A549 (cell line): Measurements from ENCODE around the gene ATXN7L1. TPM values are rescaled to one million over a fixed set of nuclear protein-coding genes. Genes with fewer than 3 reads are reported as not detected.

Experiments used
- ATAC-seq, 2 experiments: fragments of 200-7000 bp in 1 of 2; fragments of >200 bp in 1 of 2; cut with Nextera tagmentation in 1 of 2; cut with Tn5 transposase in 1 of 2; 3 replicates each; pipeline versions ENCODE4 v1.8.0 to v1.9.1; 2018 to 2020; ENCODE audit warnings: mild to moderate bottlenecking in 1 of 2, moderate library complexity in 1 of 2
- CTCF ChIA-PET: fragments of 300-600 bp; sonication (Branson Sonifier 250); formaldehyde crosslinking; extraction: SDS; loops from one replicate; lab custom pipeline; 2021; ENCODE audit warnings: antibody characterized with exemption, inconsistent platforms; lab: Yijun Ruan, JAX
- POLR2A ChIA-PET: fragments of 350-600 bp; formaldehyde crosslinking; extraction: SDS; loops from one replicate; lab custom pipeline; 2021; ENCODE audit warnings: antibody characterized with exemption, inconsistent platforms; lab: Yijun Ruan, JAX
- DNase-seq, 2 experiments: peaks; one replicate each; pipeline versions ENCODE4 v3.0.0 to v3.0.0-alpha.2; 2011 to 2016; ENCODE audit warnings: low read depth in 1 of 2, low spot score in 1 of 2
- FAIRE-seq: peaks from 2 replicates; lab custom pipeline; 2011; peaks lifted over from hg19 to GRCh38; lab: Jason Lieb, UNC
- H3K27ac ChIP-seq, 2 experiments: fragments of >200 bp; sonication (Bioruptor Twin); formaldehyde crosslinking; 3 replicates each; pipeline ENCODE4 v1.5.1; 2016 to 2017
- H3K4me1 ChIP-seq: fragments of >200 bp; sonication (Bioruptor Twin); formaldehyde crosslinking; 3 replicates; pipeline ENCODE4 v1.6.1; 2016
- H3K4me2 ChIP-seq: fragments of >200 bp; sonication (Bioruptor Twin); formaldehyde crosslinking; 3 replicates; pipeline ENCODE4 v1.6.1; 2016
- H3K4me3 ChIP-seq: fragments of >200 bp; sonication (Bioruptor Twin); formaldehyde crosslinking; 3 replicates; pipeline ENCODE4 v1.5.1; 2016
- H3K9me3 ChIP-seq: fragments of >200 bp; sonication (Bioruptor Twin); formaldehyde crosslinking; 3 replicates; pipeline ENCODE4 v1.6.1; 2016
- CBX2 ChIP-seq: fragments of 200-600 bp; sonication (generic); IDR thresholded peaks from 2 replicates; pipeline ENCODE4 v1.6.1; 2016; ENCODE audit warnings: low read depth, mild to moderate bottlenecking, borderline replicate concordance
- CEBPB ChIP-seq, 2 experiments: fragments of >200 bp in 1 of 2; sonication (Bioruptor Twin) in 1 of 2; formaldehyde crosslinking in 1 of 2; IDR thresholded peaks; 2 replicates each; pipeline ENCODE4 v1.6.1; 2012 to 2016
- EHMT2 ChIP-seq: fragments of 200-600 bp; sonication (generic); IDR thresholded peaks from 2 replicates; pipeline ENCODE4 v1.6.1; 2016; ENCODE audit warnings: antibody characterized with exemption, low read depth, mild to moderate bottlenecking, moderate library complexity
- FOXS1 ChIP-seq: fragments of 250-450 bp; sonication (Bioruptor Pico); IDR thresholded peaks from 2 replicates; pipeline ENCODE4 v1.5.0; 2020; ENCODE audit warnings: mild to moderate bottlenecking, moderate library complexity
- HEYL ChIP-seq: fragments of 250-450 bp; sonication (Bioruptor Pico); IDR thresholded peaks from 2 replicates; pipeline ENCODE4 v1.8.0; 2021; ENCODE audit warnings: mild to moderate bottlenecking, moderate library complexity
- HOXB13 ChIP-seq: fragments of 250-450 bp; sonication (Bioruptor Pico); IDR thresholded peaks from 2 replicates; pipeline ENCODE4 v1.5.0; 2020; ENCODE audit warnings: low read depth, mild to moderate bottlenecking, moderate library complexity
- JUN ChIP-seq, 2 experiments: fragments of >200 bp; sonication (Bioruptor Twin); formaldehyde crosslinking; IDR thresholded peaks; 2 replicates in 1 of 2; 3 replicates in 1 of 2; pipeline ENCODE4 v1.6.1; 2016 to 2017
- JUNB ChIP-seq: fragments of >200 bp; sonication (Bioruptor Twin); formaldehyde crosslinking; IDR thresholded peaks from 2 replicates; pipeline ENCODE4 v1.6.1; 2016
- NPAS2 ChIP-seq: fragments of 250-450 bp; sonication (Bioruptor Pico); IDR thresholded peaks from 2 replicates; pipeline ENCODE4 v1.8.0; 2022; ENCODE audit warnings: mild to moderate bottlenecking, moderate library complexity, borderline replicate concordance
- POLR2AphosphoS2 ChIP-seq: conservative IDR thresholded peaks from 2 replicates; pipeline ENCODE4 v1.6.1; 2012; ENCODE audit warnings: low read length, improper control_type of control experiment, inconsistent platforms
- RAD21 ChIP-seq, 2 experiments: fragments of >200 bp in 1 of 2; sonication (Bioruptor Twin) in 1 of 2; formaldehyde crosslinking in 1 of 2; IDR thresholded peaks in 1 of 2; conservative IDR thresholded peaks in 1 of 2; 2 replicates in 1 of 2; 3 replicates in 1 of 2; pipeline ENCODE4 v1.6.1; 2012 to 2018; ENCODE audit warnings: inconsistent platforms in 1 of 2
- RARB ChIP-seq: fragments of 250-450 bp; sonication (Bioruptor Pico); IDR thresholded peaks from 2 replicates; pipeline ENCODE4 v1.8.0; 2021; ENCODE audit warnings: mild to moderate bottlenecking, moderate library complexity
- RNF2 ChIP-seq: fragments of 200-600 bp; sonication (generic); IDR thresholded peaks from 2 replicates; pipeline ENCODE4 v1.6.1; 2016; ENCODE audit warnings: low read depth, mild to moderate bottlenecking, antibody characterized with exemption, moderate library complexity, borderline replicate concordance
- TFCP2L1 ChIP-seq: fragments of 250-450 bp; sonication (Bioruptor Pico); IDR thresholded peaks from 2 replicates; pipeline ENCODE4 v1.5.0; 2021; ENCODE audit warnings: mild to moderate bottlenecking
- WGBS: methylation state at CpG from one replicate; pipeline ENCODE4 v1.1.6; 2017; ENCODE audit errors: missing lambda C conversion rate; 5-methylcytosine and 5-hydroxymethylcytosine counted together
- polyA plus RNA-seq, 4 experiments: library from polyadenylated mRNA; depleted of rRNA in 3 of 4; stranded (reverse); fragments of >200 nt; fragmentation: RNase III in 1 of 4; extraction: RNeasy Plus Mini Kit Qiagen cat#74134 plus additional on column Dnase treatment in 1 of 4; gene quantifications; 2 replicates in 3 of 4; 3 replicates in 1 of 4; pipeline ENCODE4 v1.2.3, GENCODE V29; 2011 to 2017
- TF ChIP-seq, protein P1 (sequence below): IDR thresholded peaks from 2 replicates; pipeline ENCODE4 v1.6.1; 2012
- TF ChIP-seq, protein P2 (sequence below): fragments of 250-450 bp; sonication (Bioruptor Pico); IDR thresholded peaks from 2 replicates; pipeline ENCODE4 v1.5.0; 2021; ENCODE audit warnings: mild to moderate bottlenecking, moderate library complexity, borderline replicate concordance

The ATXN7L1 gene
- polyA plus RNA-seq, 2 of the 4 experiments (the other 2 are of a cell fraction) = 4.5 to 5.7 TPM

DNA sequence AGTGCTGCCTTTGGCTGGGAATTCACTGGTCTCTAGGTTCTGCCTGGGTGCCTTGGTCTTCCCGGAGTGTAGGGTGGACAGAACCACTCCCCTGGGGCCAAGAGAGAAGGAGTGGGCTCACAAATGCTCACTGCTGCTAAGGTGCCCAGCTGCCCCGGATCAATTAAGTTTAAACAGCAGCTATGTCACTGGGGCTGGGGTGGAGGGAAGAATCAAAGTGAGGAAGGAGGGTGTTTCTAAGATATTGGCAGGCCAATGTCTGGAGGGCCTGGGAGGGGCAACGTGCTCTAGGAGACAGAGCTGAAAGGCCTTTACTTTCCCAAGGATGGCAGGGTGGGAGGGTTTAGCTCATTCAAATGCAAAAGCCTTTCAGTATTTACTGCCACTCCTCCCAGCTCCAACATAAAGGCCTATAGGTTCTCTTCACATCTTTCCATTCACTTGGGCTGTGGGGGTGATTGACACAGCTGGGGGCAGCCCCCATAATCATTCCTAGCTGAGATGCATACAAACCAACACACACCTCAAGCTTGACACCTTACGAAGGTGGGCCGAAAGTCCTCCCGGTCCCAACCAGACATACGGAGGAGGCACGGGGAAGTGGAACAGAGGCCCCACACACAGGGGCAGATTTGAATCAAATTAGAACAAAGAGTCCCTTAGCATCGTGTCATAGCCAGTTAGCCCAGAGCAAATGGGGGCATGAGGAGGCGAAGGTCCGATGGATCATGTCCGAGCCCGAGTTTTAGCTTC lies 187.2 kb downstream of the ATXN7L1 start:
- H3K4me2 ChIP-seq = no peak overlapping the region
- DNase-seq = no peak
- ChIA-PET POLR2A (no interaction called here), CTCF (no interaction called here)
- ATAC-seq = no peak
- H3K27ac ChIP-seq = no peak overlapping the region
- 0 out of 3 replicates have a peak, but pooled peaks cover 9% of the 10 kb centered on the region for H3K4me1 ChIP-seq
- no peak for FAIRE-seq
- no peaks in the 10 kb centered on the region for H3K9me3 ChIP-seq
- TF ChIP-seq TFCP2L1 (no peak), CEBPB (IDR thresholded peaks at IDR 0.05) (no peak), HEYL (no peak)
- WGBS = 88% methylated on average over 13 of the region's 13 CpGs
- H3K4me3 ChIP-seq = no peak overlapping the region

DNA sequence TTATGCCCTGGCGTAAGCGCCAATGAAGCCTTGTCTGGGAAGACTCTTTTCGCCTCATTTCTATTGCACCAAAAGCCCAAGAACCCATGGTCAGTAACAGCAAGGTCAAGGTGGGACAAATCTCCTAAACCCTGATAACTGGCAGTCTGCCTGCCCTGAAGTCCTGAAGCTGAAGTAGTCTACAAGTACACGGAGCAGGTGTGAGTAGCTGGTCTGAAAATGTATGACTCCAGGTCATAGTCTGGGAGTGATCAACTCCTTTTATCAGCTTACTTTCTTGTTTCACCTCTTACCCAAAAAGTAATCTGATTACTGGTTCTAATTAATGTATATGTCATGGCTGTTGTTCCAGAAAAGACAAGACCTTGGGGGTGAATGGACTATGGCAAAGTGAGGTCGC lies 187.8 kb downstream of the ATXN7L1 start:
- no peak for ATAC-seq
- 76% methylated on average over 5 of the region's 5 CpGs for WGBS
- no peak for DNase-seq
- POLR2A ChIA-PET = no interaction called here
- CTCF ChIA-PET = interaction anchor here (0.9 kb wide), 1 partner anchor 32 kb away, joined by 3 read pairs; no protein-coding TSS in a partner anchor
- no peak for FAIRE-seq
- H3K4me1 ChIP-seq = 0 out of 3 replicates have a peak, but pooled peaks cover 9% of the 10 kb centered on the region
- TF ChIP-seq JUN (IDR thresholded peaks at IDR 0.05) (no peak), RARB (CRISPR knock-in tag) (no peak), HOXB13 (CRISPR knock-in tag) (no peak), NPAS2 (no peak), RNF2 (no peak), CBX2 (no peak), EHMT2 (no peak), POLR2AphosphoS2 (no peak)
- TF ChIP-seq, protein P1, sequence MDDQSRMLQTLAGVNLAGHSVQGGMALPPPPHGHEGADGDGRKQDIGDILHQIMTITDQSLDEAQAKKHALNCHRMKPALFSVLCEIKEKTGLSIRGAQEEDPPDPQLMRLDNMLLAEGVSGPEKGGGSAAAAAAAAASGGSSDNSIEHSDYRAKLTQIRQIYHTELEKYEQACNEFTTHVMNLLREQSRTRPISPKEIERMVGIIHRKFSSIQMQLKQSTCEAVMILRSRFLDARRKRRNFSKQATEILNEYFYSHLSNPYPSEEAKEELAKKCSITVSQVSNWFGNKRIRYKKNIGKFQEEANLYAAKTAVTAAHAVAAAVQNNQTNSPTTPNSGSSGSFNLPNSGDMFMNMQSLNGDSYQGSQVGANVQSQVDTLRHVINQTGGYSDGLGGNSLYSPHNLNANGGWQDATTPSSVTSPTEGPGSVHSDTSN = no peak
- H3K4me3 ChIP-seq = no peak overlapping the region
- H3K27ac ChIP-seq = no peak overlapping the region
- H3K4me2 ChIP-seq = no peak overlapping the region
- H3K9me3 ChIP-seq = no peaks in the 10 kb centered on the region

DNA sequence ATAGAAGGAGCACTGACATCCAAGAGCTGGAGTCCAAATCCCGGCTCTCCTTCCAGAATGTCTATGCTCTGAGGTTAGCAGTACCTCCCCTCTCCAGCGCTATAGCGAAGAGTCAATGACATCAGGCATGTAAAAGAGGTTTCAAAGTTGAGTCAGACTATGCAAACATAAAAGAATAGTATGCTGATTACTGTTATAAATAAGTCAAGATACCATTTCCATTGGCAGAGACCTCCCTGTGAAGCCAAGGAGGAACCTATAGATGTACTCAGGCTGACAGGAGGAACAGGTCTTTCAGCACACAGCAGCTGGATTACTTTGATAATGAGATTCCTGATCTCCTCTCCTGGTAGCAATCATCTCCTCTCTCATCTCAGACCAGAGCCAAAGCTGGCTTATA lies 191.2 kb downstream of the ATXN7L1 start:
- no peak overlapping the region for H3K27ac ChIP-seq
- 83% methylated on average over 3 of the region's 3 CpGs for WGBS
- DNase-seq = no peak
- no peak for TF ChIP-seq NPAS2
- TF ChIP-seq FOXS1 = no peak
- TF ChIP-seq, protein P2, sequence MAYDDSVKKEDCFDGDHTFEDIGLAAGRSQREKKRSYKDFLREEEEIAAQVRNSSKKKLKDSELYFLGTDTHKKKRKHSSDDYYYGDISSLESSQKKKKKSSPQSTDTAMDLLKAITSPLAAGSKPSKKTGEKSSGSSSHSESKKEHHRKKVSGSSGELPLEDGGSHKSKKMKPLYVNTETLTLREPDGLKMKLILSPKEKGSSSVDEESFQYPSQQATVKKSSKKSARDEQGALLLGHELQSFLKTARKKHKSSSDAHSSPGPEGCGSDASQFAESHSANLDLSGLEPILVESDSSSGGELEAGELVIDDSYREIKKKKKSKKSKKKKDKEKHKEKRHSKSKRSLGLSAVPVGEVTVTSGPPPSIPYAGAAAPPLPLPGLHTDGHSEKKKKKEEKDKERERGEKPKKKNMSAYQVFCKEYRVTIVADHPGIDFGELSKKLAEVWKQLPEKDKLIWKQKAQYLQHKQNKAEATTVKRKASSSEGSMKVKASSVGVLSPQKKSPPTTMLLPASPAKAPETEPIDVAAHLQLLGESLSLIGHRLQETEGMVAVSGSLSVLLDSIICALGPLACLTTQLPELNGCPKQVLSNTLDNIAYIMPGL (CRISPR knock-in tag) = no peak
- TF ChIP-seq RAD21 (conservative IDR thresholded peaks at IDR 0.05 in 1 of 2, IDR thresholded peaks at IDR 0.05 in 1 of 2) = no peak
- TF ChIP-seq JUNB = no peak
- TF ChIP-seq, all 56 proteins: peak for 0
- FAIRE-seq = no peak
- Histone ChIP-seq H3K9me3 (no peaks in the 10 kb centered on the region), H3K4me2 (no peak overlapping the region), H3K4me1 (no peaks in the 10 kb centered on the region), H3K4me3 (no peak overlapping the region)
- ATAC-seq = no peak
- CTCF ChIA-PET = interaction anchor here (0.7 to 1.2 kb wide), 3 partner anchors 9 to 33 kb away, joined by 3 to 4 read pairs (median 4); no protein-coding TSS in a partner anchor
- POLR2A ChIA-PET = interaction anchor here (0.5 kb wide), 1 partner anchor 18 kb away, joined by 3 read pairs; no protein-coding TSS in a partner anchor
